Activated T-cell treated with anti-CD3 and anti-CD28 coated beads, Interleukin-2, amount 50 U/mL, for 4 hours (primary cell): ENCODE results near the gene EIPR1. TPM values are rescaled to one million over a fixed set of nuclear protein-coding genes. Genes with fewer than 3 reads are reported as not detected.
"Not testable (repeated sequence)": the region's sequence is repeated elsewhere in the genome, so short reads cannot be mapped to it uniquely, and the experiment has no call there.

Experiments used
- ATAC-seq, 2 donors: fragments of 200-7000 bp; cut with Tn5 transposase; one replicate each; pipeline ENCODE4 v1.10.0; 2021
- DNase-seq: peaks from one replicate; pipeline ENCODE4 v3.0.0-alpha.2; 2020
- H3K27me3 Mint-ChIP-seq: one replicate; pipeline ENCODE4 v1.8.0; 2021; ENCODE audit warnings: low read depth, mixed read lengths
- H3K36me3 Mint-ChIP-seq: one replicate; pipeline ENCODE4 v1.8.0; 2022; ENCODE audit warnings: mixed read lengths; ENCODE audit not compliant: insufficient read depth
- H3K4me1 Mint-ChIP-seq: one replicate; pipeline ENCODE4 v1.8.0; 2021; ENCODE audit warnings: low read depth, mixed read lengths
- H3K4me3 Mint-ChIP-seq: one replicate; pipeline ENCODE4 v1.8.0; 2021; ENCODE audit warnings: mild to moderate bottlenecking, moderate library complexity, mixed read lengths
- H3K9me3 Mint-ChIP-seq: one replicate; pipeline ENCODE4 v1.8.0; 2021; ENCODE audit warnings: mixed read lengths
- total RNA-seq, 3 donors: library from RNA; stranded (reverse); gene quantifications; one replicate each; pipeline ENCODE4 v1.2.1, GENCODE V29; 2021

Gene EIPR1
- total RNA-seq, 3 donors from 2014 or later, result 36.3 to 39.5 (median 37.2) TPM

DNA sequence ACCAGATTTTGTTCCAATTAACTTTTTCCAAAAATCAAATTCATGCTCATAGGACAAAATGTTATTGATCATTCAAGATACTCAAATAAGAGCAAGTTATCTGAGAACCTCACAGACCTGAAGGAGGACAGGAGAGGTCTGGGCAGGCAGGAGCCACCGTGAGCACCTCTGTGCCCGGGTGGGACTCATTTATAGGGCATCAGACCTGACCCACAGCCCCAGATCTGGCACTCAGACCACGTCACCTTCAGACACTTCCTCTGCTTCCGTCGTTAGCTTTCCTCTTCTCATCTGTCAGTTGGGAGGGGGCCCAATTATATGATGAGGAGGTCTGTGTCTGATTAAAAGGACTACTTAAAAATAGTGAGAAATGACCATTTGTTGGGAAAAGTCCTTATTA lies 169.4 kb downstream of the EIPR1 start:
- DNase-seq (no peak), ATAC-seq (no peak)
- peaks cover 32% of the 10 kb centered on the region for H3K36me3 Mint-ChIP-seq
- no peak overlapping the region for H3K4me3 Mint-ChIP-seq
- no peaks in the 10 kb centered on the region for H3K9me3 Mint-ChIP-seq
- H3K27me3 Mint-ChIP-seq, result no peaks in the 10 kb centered on the region
- H3K4me1 Mint-ChIP-seq, result no peaks in the 10 kb centered on the region

DNA sequence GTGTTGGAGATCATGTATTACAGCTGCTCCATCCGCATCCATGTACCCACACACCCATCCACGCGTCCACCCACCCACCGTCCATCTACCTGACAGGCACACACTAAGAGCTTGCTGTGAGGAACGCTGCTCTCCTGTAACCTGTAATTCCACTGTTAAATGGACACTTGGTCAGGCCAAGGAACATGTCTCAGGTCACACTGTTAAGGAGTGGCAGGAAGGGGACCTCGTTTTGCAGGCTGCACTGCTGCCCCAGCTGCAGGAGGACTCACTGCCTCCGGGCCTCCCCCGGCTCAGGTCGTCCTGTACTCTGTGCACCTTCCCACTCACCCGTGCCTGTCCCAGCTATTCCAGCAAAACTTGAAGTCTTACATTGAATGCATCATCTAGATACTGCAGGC lies 170.5 kb downstream of the EIPR1 start:
- Mint-ChIP-seq H3K4me1 (no peaks in the 10 kb centered on the region), H3K9me3 (no peaks in the 10 kb centered on the region), H3K4me3 (no peak overlapping the region), H3K36me3 (peaks cover 24% of the 10 kb centered on the region), H3K27me3 (no peaks in the 10 kb centered on the region)
- ATAC-seq (no peak), DNase-seq (no peak)

DNA sequence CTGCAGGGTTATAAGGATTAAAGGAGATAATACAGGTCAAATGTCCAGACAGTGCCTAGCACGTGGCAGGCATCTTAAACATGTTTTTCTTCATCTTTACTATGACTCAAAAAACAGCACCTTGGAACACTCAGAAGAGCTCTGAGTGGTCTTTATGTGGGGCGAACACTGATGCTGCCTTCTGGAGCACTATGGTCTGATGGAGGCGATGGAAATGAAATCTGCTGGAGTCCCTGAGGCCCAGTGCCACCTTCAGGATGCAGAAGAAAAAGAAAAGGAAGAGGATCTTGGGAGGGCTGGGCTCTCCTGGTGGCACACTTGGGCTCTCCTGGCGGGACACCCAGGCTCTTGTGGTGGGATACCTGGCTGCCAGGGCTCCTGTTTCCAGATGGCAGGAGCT lies 171.8 kb downstream of the EIPR1 start:
- DNase-seq, result no peak
- H3K9me3 Mint-ChIP-seq, result no peaks in the 10 kb centered on the region
- ATAC-seq, result no peak
- H3K36me3 Mint-ChIP-seq, result peaks cover 20% of the 10 kb centered on the region
- no peaks in the 10 kb centered on the region for H3K27me3 Mint-ChIP-seq
- H3K4me1 Mint-ChIP-seq, result no peaks in the 10 kb centered on the region
- no peak overlapping the region for H3K4me3 Mint-ChIP-seq

DNA sequence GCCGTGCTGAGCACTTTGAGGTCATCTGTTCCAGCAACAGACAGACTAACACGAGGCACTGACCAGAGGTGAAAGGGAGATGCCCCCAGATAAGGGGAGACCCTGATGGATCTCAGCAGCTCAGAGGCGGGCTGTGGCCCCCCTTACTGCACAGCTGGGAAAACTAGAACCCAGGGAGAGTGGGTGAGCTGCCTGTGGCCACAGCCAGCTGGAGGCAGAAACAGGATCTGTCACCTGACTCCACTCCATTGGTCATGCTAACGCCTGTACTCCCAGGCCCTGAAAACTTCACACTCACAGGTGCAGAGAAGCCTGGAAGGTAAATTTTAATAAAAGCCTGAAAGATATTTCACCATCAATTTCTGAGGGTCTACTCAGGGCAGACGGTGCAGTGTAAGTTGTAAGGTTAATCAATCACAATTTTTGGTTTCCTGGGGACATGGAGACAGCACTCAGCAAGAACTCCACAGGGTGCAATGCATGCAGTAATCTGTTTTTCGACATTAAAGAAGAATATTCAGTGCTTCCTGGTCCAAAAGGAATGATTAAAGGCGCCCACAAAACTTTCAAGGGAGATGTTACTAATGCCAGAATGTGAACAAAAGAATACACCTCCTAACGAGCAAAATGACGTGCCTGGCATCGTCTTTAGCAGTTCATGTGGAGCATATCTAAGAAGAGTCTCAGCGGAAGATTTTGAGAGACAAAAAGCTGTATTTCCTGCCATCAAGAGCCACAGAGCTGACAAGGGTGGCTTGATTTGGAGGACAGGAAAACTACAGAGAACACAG lies 173.4 kb downstream of the EIPR1 start:
- Mint-ChIP-seq H3K4me3 (no peak overlapping the region), H3K4me1 (no peaks in the 10 kb centered on the region), H3K36me3 (peaks cover 14% of the 10 kb centered on the region), H3K9me3 (no peaks in the 10 kb centered on the region), H3K27me3 (no peaks in the 10 kb centered on the region)
- ATAC-seq, result no peak
- no peak for DNase-seq

DNA sequence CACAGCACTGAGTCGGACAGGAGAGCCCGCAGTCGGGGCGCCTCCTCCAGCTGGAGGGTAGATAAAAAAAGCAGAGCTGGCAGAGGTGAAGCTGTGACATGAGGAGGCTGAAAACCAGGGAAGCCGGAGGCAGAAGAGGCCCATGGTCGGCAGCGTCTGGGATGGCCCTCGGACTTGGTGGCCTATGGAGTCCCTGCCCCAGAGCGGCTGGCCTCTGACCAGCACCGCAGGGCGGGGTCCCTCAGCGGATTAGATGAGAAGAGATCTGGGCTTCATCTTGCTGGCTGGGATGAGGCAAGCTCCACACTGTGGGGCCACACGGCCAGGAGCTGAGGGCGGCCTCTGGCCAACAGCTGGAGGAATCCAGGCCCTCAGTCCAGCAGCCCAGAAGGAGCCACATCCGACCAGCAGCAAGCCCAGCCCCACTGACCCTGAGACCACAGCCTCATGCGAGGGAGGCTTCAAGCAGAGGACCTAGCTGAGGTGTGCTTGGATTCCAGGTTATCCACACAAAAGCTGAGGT lies 174.1 kb downstream of the EIPR1 start:
- peak in 1 of 2 donors; percentile 14 for ATAC-seq
- peaks cover under 1% of the 10 kb centered on the region for H3K4me1 Mint-ChIP-seq
- no peak overlapping the region for H3K4me3 Mint-ChIP-seq
- H3K9me3 Mint-ChIP-seq, result no peaks in the 10 kb centered on the region
- peaks cover 14% of the 10 kb centered on the region for H3K36me3 Mint-ChIP-seq
- no peak for DNase-seq
- no peaks in the 10 kb centered on the region for H3K27me3 Mint-ChIP-seq

DNA sequence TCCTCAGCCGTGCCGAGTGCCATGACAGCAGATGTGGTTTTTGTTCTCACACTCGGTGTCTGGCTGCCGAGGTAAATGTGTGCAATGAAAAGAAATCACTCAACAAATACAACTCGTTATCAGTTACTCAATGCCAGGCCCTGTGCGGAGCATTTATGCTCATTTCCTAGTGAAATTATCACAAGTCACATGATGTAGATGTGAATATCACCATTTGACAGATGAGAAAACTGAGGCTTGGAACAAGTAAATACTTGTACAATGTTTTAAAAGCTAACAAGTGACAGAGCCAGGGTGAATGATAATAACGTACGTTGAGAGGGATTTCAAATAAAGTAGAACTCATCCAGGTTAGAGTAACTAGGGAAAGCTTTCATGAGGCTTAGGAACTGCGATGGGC lies 174.7 kb downstream of the EIPR1 start:
- no peak for DNase-seq
- no peak for ATAC-seq

DNA sequence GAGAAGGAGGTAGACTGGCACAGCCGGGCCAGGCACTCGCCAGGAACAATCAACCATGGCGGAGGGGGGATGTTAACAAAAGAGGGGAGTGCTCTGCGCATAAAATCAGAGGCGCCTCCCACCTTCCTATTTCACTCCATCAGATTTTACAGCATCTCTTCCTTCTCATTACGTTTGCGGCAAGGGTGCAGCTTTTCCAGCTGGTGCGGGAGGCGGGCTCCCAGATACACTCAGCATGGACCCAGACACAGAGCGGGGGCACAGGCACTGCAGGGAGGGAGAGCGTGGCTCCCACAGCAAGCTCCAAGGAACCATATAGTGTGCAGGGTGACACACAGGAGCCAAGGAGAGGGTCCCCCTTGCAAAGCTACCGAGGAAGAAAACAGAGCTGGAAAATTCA lies 176.3 kb downstream of the EIPR1 start:
- peaks cover 11% of the 10 kb centered on the region for H3K36me3 Mint-ChIP-seq
- H3K4me1 Mint-ChIP-seq, result peaks cover 5% of the 10 kb centered on the region
- H3K4me3 Mint-ChIP-seq, result no peak overlapping the region
- DNase-seq, result no peak
- H3K9me3 Mint-ChIP-seq, result no peaks in the 10 kb centered on the region
- no peaks in the 10 kb centered on the region for H3K27me3 Mint-ChIP-seq
- ATAC-seq, result no peak

More for the DNA sequence above, 174.7 kb downstream of the EIPR1 start:
- Mint-ChIP-seq H3K9me3 (no peaks in the 10 kb centered on the region), H3K27me3 (no peaks in the 10 kb centered on the region), H3K36me3 (peaks cover 14% of the 10 kb centered on the region), H3K4me3 (no peak overlapping the region), H3K4me1 (peaks cover 5% of the 10 kb centered on the region)

DNA sequence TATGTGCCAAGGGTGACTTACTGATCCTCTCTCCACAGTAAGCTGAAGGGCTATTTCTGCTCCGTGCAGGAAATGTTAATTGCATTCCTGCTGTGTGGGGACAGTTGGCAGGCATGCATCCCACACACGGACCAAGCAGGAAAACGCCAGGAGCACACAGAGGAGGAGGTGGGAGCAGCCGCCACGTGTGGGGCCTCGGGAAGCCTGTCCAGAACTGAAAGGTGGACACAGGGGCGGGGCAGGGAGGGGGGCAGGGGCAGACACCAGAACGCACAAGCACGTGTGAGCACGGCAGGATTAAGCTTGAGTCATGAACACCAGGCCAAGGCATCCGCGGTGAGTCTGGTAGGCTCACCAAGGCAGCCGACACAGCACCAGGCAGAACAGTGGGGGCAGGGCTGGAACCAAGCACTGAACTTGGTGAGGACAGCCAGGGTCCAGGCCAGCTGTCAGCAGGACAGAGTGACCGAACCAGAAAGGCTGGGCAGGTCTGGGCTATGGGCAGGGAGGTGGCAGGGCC lies 177.1 kb downstream of the EIPR1 start:
- Mint-ChIP-seq H3K4me1 (peaks cover 5% of the 10 kb centered on the region), H3K4me3 (no peak overlapping the region), H3K9me3 (no peaks in the 10 kb centered on the region), H3K27me3 (no peaks in the 10 kb centered on the region), H3K36me3 (peaks cover 7% of the 10 kb centered on the region)
- no peak for ATAC-seq
- no peak for DNase-seq

DNA sequence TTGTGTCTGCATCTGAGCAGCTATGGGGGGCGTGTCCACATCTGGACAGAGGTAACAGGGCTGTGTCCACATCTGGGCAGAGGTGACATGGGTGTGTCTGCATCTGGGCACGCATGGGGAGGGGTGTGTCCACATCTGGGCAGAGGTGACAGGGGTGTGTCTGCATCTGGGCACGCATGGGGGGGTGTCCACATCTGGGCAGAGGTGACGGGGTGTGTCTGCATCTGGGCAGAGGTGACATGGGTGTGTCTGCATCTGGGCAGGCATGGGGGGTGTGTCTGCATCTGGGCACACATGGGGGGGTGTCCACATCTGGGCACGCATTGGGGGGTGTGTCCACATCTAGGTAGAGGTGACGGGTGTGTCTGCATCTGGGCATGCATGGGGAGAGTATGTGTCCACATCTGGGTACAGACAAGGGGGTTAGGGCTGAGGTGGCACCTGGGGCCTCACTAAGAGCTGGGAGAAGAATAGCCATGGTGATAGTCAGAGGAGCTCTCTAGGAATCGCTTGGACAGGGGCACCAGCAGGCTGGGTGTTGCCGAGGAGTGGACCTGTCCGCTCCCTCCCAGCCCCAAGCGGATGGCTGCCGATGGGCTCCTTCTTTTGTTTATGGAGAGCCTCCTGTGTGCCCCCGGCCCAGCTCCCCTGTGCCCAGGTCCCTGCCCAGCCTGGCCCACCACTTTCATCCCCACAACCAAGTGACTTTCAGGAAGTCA lies 177.8 kb downstream of the EIPR1 start:
- DNase-seq (no peak), ATAC-seq (no peak)
- peaks cover 9% of the 10 kb centered on the region for H3K36me3 Mint-ChIP-seq
- H3K4me1 Mint-ChIP-seq, result peaks cover 5% of the 10 kb centered on the region
- H3K9me3 Mint-ChIP-seq, result no peaks in the 10 kb centered on the region
- no peaks in the 10 kb centered on the region for H3K27me3 Mint-ChIP-seq
- no peak overlapping the region for H3K4me3 Mint-ChIP-seq

DNA sequence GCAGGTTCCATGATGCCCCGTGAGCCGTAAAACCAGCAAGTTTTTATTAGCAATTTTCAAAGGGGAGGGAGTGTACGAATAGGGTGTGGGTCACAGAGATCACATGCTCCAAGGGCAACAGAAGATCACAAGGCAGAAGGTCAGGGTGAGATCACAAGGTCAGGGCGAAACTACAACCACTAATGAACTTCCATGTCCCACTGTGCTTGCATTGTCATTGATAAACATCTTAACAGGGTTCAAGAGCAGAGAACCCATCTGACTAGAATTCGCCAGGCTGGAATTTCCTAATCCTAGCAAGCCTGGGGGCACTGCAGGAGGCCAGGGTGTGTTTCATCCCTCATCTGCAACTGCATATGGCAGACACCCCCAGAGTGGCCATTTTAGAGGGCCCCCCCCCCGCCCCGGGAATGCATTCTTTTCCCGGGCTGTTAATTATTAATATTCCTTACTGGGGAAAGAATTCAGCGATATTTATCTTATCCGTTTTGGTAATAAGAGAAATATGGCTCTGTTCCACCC lies 178.9 kb downstream of the EIPR1 start:
- H3K4me1 Mint-ChIP-seq, H3K27me3 Mint-ChIP-seq, DNase-seq, ATAC-seq, H3K4me3 Mint-ChIP-seq, H3K36me3 Mint-ChIP-seq, H3K9me3 Mint-ChIP-seq: not testable (repeated sequence)

DNA sequence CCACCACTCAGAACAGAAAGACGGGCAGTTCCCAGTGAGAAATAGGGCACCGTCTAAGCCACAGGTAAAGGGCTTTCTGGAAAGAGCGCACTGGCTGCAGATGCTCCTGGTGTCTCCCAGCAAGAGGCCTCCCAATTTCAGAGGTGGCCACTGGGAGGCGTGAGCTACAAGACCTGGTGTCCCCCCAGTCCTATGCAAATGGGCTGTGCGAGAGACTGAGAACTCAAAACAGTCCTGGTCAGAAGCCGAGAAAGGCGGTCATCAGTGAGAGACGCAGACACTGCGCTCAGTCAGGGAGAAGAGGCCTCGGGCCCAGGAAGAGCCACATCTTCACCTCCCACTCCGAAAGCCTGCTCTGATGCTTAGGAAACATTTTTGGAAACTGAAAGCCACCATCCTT lies 179.5 kb downstream of the EIPR1 start:
- peak overlapping the region; percentile 26 for H3K4me3 Mint-ChIP-seq
- DNase-seq, result no peak
- no peaks in the 10 kb centered on the region for H3K27me3 Mint-ChIP-seq

DNA sequence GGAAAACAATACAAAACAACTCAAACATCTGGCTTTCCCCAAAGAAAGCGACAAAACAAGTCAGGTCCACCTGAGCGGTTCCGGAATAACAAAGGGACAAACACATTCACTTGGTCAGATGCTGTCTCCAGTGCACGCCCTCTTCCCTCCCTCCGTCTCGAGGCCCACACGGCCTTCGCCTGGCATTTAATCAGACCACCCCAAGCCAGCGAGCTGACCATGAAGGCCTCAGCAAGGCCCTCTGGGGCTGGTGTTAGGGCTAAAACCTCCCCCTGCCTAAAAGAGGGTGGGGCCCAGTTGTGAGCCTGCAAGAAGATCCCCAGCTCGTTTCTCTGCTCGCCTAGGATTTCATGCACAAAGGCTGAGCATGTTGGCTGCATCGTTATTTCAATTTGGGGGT lies 180.3 kb downstream of the EIPR1 start:
- H3K27me3 Mint-ChIP-seq, result no peaks in the 10 kb centered on the region
- no peaks in the 10 kb centered on the region for H3K9me3 Mint-ChIP-seq
- H3K4me3 Mint-ChIP-seq, result no peak overlapping the region
- no peak for ATAC-seq
- peaks cover 11% of the 10 kb centered on the region for H3K36me3 Mint-ChIP-seq
- DNase-seq, result no peak
- peaks cover 5% of the 10 kb centered on the region for H3K4me1 Mint-ChIP-seq

More for the DNA sequence above, 179.5 kb downstream of the EIPR1 start:
- Mint-ChIP-seq H3K4me1 (peaks cover 5% of the 10 kb centered on the region), H3K9me3 (no peaks in the 10 kb centered on the region), H3K36me3 (peaks cover 9% of the 10 kb centered on the region)
- ATAC-seq, result peak in 1 of 2 donors; percentile 52

DNA sequence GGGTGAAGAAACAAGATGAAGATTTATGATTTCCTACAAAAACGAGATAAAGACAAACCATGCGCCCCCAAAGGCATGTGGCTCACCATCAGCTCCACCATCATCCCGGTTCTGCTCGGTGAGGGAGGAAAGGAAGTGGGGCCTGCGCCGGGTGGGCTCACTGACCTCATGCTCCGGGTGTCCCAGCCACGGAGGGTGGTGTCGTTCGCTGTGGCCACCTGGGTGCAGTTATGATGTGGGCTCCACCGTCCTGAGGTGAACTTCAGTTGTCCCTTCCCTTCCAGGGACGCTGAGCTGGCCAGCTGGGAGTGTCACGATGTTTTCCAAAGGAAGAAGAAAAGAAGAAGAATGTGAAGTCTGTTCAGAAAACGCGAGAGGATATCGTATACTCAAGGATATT lies 180.9 kb downstream of the EIPR1 start:
- peaks cover 5% of the 10 kb centered on the region for H3K4me1 Mint-ChIP-seq
- H3K9me3 Mint-ChIP-seq, result no peaks in the 10 kb centered on the region
- H3K4me3 Mint-ChIP-seq, result no peak overlapping the region
- DNase-seq (no peak), ATAC-seq (no peak)
- H3K27me3 Mint-ChIP-seq, result no peaks in the 10 kb centered on the region
- peaks cover 14% of the 10 kb centered on the region for H3K36me3 Mint-ChIP-seq

DNA sequence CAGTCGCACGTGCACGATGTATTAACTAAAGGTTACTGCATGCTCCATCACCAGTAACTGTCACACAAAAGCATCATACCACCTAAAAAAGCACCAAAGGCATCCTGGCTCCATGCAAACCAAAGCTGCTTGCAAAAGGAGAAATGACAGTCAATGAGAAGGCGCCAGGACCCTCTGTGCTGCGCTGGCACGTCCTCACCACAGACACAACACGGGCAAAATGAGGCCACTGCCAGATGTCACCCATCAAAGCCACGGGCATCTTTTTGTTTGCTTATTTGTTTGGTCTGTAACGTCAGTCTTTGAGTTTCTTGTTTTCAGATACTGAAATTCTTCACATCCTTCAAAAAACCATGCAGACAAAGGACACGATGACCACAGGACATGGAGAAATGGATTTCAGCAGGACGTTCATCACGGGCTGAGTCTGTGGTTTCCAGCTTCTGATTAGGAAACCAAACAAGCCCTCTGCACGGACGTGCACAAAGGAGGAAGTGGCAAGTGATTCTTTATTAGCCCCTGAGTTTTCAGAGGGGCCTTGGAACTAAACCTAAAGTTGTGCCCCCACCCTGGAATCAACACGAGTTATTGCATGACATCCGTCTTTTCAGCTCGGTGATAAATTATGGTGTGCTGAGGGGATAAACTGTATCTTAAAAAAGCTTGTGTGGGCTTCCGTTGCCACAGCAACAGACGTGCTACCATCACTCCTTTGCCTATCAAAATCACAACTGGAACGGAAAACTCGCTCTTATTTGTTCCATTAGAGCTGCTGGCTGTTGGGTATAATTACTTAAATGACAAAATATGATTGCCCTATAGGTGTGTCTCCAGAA lies 181.8 kb downstream of the EIPR1 start:
- Mint-ChIP-seq H3K9me3 (no peaks in the 10 kb centered on the region), H3K27me3 (no peaks in the 10 kb centered on the region), H3K4me1 (peaks cover 5% of the 10 kb centered on the region), H3K36me3 (peaks cover 12% of the 10 kb centered on the region), H3K4me3 (no peak overlapping the region)
- DNase-seq, result no peak
- no peak for ATAC-seq
